Activated T-cell treated with anti-CD3 and anti-CD28 coated beads, Interleukin-2, amount 50 U/mL, for 24 hours (primary cell): ENCODE results near the gene KLK6.
A peak's percentile ranks its signal among the peaks of the same experiment; 100 is the strongest.

Experiments
- DNase-seq: peaks from one replicate; pipeline ENCODE4 v3.0.0-alpha.2; 2020
- H3K27ac Mint-ChIP-seq: 2 replicates; pipeline ENCODE4 v1.8.0; 2020; ENCODE audit warnings: mild to moderate bottlenecking, mixed read lengths
- H3K27me3 Mint-ChIP-seq: 2 replicates; pipeline ENCODE4 v1.8.0; 2020; ENCODE audit warnings: mixed read lengths
- H3K36me3 Mint-ChIP-seq: 2 replicates; pipeline ENCODE4 v1.8.0; 2020; ENCODE audit warnings: low read depth, mixed read lengths
- H3K4me1 Mint-ChIP-seq: 2 replicates; pipeline ENCODE4 v1.8.0; 2020; ENCODE audit warnings: low read depth, mixed read lengths
- H3K4me3 Mint-ChIP-seq: 2 replicates; pipeline ENCODE4 v1.8.0; 2020; ENCODE audit warnings: mild to moderate bottlenecking, moderate library complexity, mixed read lengths
- H3K9me3 Mint-ChIP-seq: 2 replicates; pipeline ENCODE4 v1.8.0; 2020; ENCODE audit warnings: mixed read lengths

Gene KLK6

GRCh38 chr19:50916069-50916468 is 53.3 kb downstream of the KLK6 start:
- no peaks in the 10 kb centered on the region for H3K9me3 Mint-ChIP-seq
- H3K27me3 Mint-ChIP-seq, result peaks cover 35% of the 10 kb centered on the region
- no peak overlapping the region for H3K4me3 Mint-ChIP-seq
- H3K36me3 Mint-ChIP-seq, result no peaks in the 10 kb centered on the region
- H3K27ac Mint-ChIP-seq, result no peak overlapping the region
- no peaks in the 10 kb centered on the region for H3K4me1 Mint-ChIP-seq
- DNase-seq, result no peak

DNA sequence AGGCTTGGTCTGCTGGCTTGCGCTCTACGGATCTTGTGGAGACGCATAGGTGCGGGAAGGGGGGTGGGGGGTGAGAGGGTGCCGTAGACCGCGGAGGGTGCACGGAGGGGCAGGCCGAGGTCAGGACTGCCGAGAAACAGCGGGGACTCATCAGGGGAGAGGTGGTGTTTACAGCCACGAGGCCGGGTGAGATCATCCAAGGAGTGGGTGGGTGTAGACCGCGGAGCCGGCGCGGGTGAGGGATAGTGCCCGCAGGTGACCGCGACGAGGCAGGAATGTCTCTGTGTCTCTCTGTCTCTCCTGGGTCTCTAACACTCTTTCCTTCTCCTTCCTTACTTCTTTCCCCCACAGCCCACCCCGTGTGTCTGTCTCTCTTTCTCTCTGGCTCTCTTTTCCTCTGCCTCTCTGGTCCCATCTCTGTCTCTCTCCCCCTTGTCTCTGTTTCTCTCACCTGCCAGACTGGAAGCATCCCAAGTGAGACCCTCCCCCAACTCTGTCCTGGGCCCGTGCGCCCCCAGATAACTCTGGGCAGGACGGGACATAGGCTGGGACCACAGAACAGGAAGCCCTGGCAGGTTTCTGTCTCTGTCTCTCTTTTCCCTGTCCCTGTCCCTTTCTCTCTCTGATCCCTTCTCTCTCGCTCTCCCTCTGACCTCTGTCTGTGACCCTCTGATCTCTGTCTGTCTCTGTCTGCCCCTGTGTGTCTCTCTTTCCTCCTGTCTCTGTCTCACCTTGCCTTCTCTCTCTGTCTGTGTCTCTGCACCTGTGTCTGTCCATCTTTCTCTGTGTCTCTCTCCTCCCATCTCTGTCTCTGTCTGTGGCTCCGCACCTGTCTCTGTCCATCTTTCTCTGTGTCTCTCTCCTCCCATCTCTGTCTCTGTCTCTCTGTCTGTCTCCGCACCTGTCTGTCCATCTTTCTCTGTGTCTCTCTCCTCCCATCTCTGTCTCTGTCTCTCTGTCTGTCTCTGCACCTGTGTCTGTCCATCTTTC is 56.4 kb downstream of the KLK6 start:
- peaks cover 12% of the 10 kb centered on the region for H3K27me3 Mint-ChIP-seq
- no peaks in the 10 kb centered on the region for H3K36me3 Mint-ChIP-seq
- peak; percentile 48 for DNase-seq
- peaks cover 12% of the 10 kb centered on the region for H3K4me1 Mint-ChIP-seq
- H3K4me3 Mint-ChIP-seq, result no peak overlapping the region
- H3K27ac Mint-ChIP-seq, result no peak overlapping the region
- H3K9me3 Mint-ChIP-seq, result no peaks in the 10 kb centered on the region

- Mint-ChIP-seq H3K27ac (no peak overlapping the region), H3K4me1 (peaks cover 12% of the 10 kb centered on the region), H3K27me3 (peaks cover 9% of the 10 kb centered on the region), H3K9me3 (no peaks in the 10 kb centered on the region), H3K36me3 (no peaks in the 10 kb centered on the region), H3K4me3 (no peak overlapping the region)
- no peak for DNase-seq
Measured at GRCh38 chr19:50912102-50912599, 57.2 kb downstream of the KLK6 start.

GRCh38 chr19:50911206-50912101 is 57.9 kb downstream of the KLK6 start, which contains the start of gene KLK4:
KLK4 (minus strand) TSS chr19:50911395; CDS start chr19:50910738, 657 bp downstream.
- Mint-ChIP-seq H3K36me3 (no peaks in the 10 kb centered on the region), H3K9me3 (no peaks in the 10 kb centered on the region), H3K4me3 (no peak within 1 kb of the TSS), H3K27me3 (peaks cover 4% of the 10 kb centered on the region), H3K4me1 (peaks cover 12% of the 10 kb centered on the region), H3K27ac (no peak within 1 kb of the TSS)
- DNase-seq, result no peak

GRCh38 chr19:50910722-50911121 is 58.7 kb downstream of the KLK6 start:
- no peak for DNase-seq
- Mint-ChIP-seq H3K27me3 (peaks cover 6% of the 10 kb centered on the region), H3K27ac (no peak overlapping the region), H3K4me1 (peaks cover 12% of the 10 kb centered on the region), H3K4me3 (no peak overlapping the region), H3K36me3 (no peaks in the 10 kb centered on the region), H3K9me3 (no peaks in the 10 kb centered on the region)

GRCh38 chr19:50909240-50910070 is 59.9 kb downstream of the KLK6 start:
- no peaks in the 10 kb centered on the region for H3K36me3 Mint-ChIP-seq
- peaks cover 12% of the 10 kb centered on the region for H3K4me1 Mint-ChIP-seq
- no peak overlapping the region for H3K4me3 Mint-ChIP-seq
- no peak overlapping the region for H3K27ac Mint-ChIP-seq
- DNase-seq, result peak; percentile 57
- no peaks in the 10 kb centered on the region for H3K9me3 Mint-ChIP-seq
- peaks cover 17% of the 10 kb centered on the region for H3K27me3 Mint-ChIP-seq
